ENCODE measurements around the gene HNRNPC.
"Not testable (repeated sequence)": the region's sequence is repeated elsewhere in the genome, so short reads cannot be mapped to it uniquely, and the experiment has no call there.

Gene HNRNPC

GRCh38 chr14:21302013-21302835 lies 33.0 kb upstream of the HNRNPC start:
- Histone ChIP-seq H3K4me3 (ENCODE audit: severe bottlenecking) (no peak overlapping the region), H3K4me1 (ENCODE audit: insufficient read depth, poor library complexity, severe bottlenecking) (no peaks in the 10 kb centered on the region), H3K36me3 (ENCODE audit: low read depth) (no peaks in the 10 kb centered on the region), H3K27me3 (ENCODE audit: insufficient read depth, poor library complexity, severe bottlenecking) (no peaks in the 10 kb centered on the region), H3K9me3 (ENCODE audit: severe bottlenecking) (no peaks in the 10 kb centered on the region), H3K27ac (ENCODE audit: poor library complexity, severe bottlenecking) (no peak overlapping the region)
- no peak for DNase-seq (ENCODE audit: low spot score)
- TF ChIP-seq CTCF (IDR thresholded peaks at IDR 0.05; ENCODE audit: poor library complexity, severe bottlenecking) = no peak
- ATAC-seq (ENCODE audit: low read depth) = no peak

GRCh38 chr14:21300892-21301291 lies 31.6 kb upstream of the HNRNPC start:
- H3K36me3 ChIP-seq (ENCODE audit: low read depth) = no peaks in the 10 kb centered on the region
- H3K27me3 ChIP-seq (ENCODE audit: insufficient read depth, poor library complexity, severe bottlenecking) = no peaks in the 10 kb centered on the region
- peak overlapping the region; percentile 5 for H3K4me3 ChIP-seq (ENCODE audit: severe bottlenecking)
- no peak for TF ChIP-seq CTCF (IDR thresholded peaks at IDR 0.05; ENCODE audit: poor library complexity, severe bottlenecking)
- no peaks in the 10 kb centered on the region for H3K4me1 ChIP-seq (ENCODE audit: insufficient read depth, poor library complexity, severe bottlenecking)
- H3K9me3 ChIP-seq (ENCODE audit: severe bottlenecking) = no peaks in the 10 kb centered on the region
- DNase-seq (ENCODE audit: low spot score) (no peak), ATAC-seq (ENCODE audit: low read depth) (peak; percentile 70)
- no peak overlapping the region for H3K27ac ChIP-seq (ENCODE audit: poor library complexity, severe bottlenecking)

GRCh38 chr14:21299562-21300130 lies 30.4 kb upstream of the HNRNPC start:
- H3K36me3 ChIP-seq (ENCODE audit: low read depth) = no peaks in the 10 kb centered on the region
- DNase-seq (ENCODE audit: low spot score) (no peak), ATAC-seq (ENCODE audit: low read depth) (no peak)
- no peaks in the 10 kb centered on the region for H3K27me3 ChIP-seq (ENCODE audit: insufficient read depth, poor library complexity, severe bottlenecking)
- H3K4me3 ChIP-seq (ENCODE audit: severe bottlenecking) = no peak overlapping the region
- no peaks in the 10 kb centered on the region for H3K9me3 ChIP-seq (ENCODE audit: severe bottlenecking)
- H3K27ac ChIP-seq (ENCODE audit: poor library complexity, severe bottlenecking) = no peak overlapping the region
- TF ChIP-seq CTCF (IDR thresholded peaks at IDR 0.05; ENCODE audit: poor library complexity, severe bottlenecking) = no peak
- H3K4me1 ChIP-seq (ENCODE audit: insufficient read depth, poor library complexity, severe bottlenecking) = no peaks in the 10 kb centered on the region

GRCh38 chr14:21298358-21298757 lies 29.1 kb upstream of the HNRNPC start:
- TF ChIP-seq CTCF (IDR thresholded peaks at IDR 0.05; ENCODE audit: poor library complexity, severe bottlenecking) = no peak
- ATAC-seq (ENCODE audit: low read depth) = no peak
- no peak for DNase-seq (ENCODE audit: low spot score)
- Histone ChIP-seq H3K9me3 (ENCODE audit: severe bottlenecking) (no peaks in the 10 kb centered on the region), H3K36me3 (ENCODE audit: low read depth) (no peaks in the 10 kb centered on the region), H3K4me1 (ENCODE audit: insufficient read depth, poor library complexity, severe bottlenecking) (no peaks in the 10 kb centered on the region), H3K27me3 (ENCODE audit: insufficient read depth, poor library complexity, severe bottlenecking) (no peaks in the 10 kb centered on the region), H3K4me3 (ENCODE audit: severe bottlenecking) (no peak overlapping the region), H3K27ac (ENCODE audit: poor library complexity, severe bottlenecking) (no peak overlapping the region)

GRCh38 chr14:21294026-21294425 lies 24.8 kb upstream of the HNRNPC start:
- not testable (repeated sequence) for H3K27me3 ChIP-seq (ENCODE audit: insufficient read depth, poor library complexity, severe bottlenecking); DNase-seq (ENCODE audit: low spot score); H3K36me3 ChIP-seq (ENCODE audit: low read depth); H3K27ac ChIP-seq (ENCODE audit: poor library complexity, severe bottlenecking); ATAC-seq (ENCODE audit: low read depth); H3K4me1 ChIP-seq (ENCODE audit: insufficient read depth, poor library complexity, severe bottlenecking); H3K9me3 ChIP-seq (ENCODE audit: severe bottlenecking); H3K4me3 ChIP-seq (ENCODE audit: severe bottlenecking)

All from RWPE2 (cell line).